Pancreas (tissue), 10 donors: ENCODE results near the gene CD33. TPM values are rescaled to one million over a fixed set of nuclear protein-coding genes. Genes with fewer than 3 reads are reported as not detected.
A peak's percentile ranks its signal among the peaks of the same experiment; 100 is the strongest.

Source experiments
- ATAC-seq, 4 donors: fragments of 200-7000 bp; cut with Tn5 transposase; one replicate each; pipeline versions ENCODE4 v1.8.0 to v1.9.1; 2020; ENCODE audit warnings: mild to moderate bottlenecking in 4 of 4, moderate library complexity in 4 of 4
- DNase-seq, 6 donors: peaks; one replicate each; pipeline ENCODE4 v3.0.0-alpha.2; 2020
- FAIRE-seq: peaks from 2 replicates; lab custom pipeline; 2012; peaks lifted over from hg19 to GRCh38; lab: Jason Lieb, UNC
- H3K27ac ChIP-seq, 4 donors: fragments of 200-600 bp; sonication (generic); 1 replicate in 3 of 4; 2 replicates in 1 of 4; pipeline versions ENCODE4 v1.5.0 to v1.8.0; 2020
- H3K27me3 ChIP-seq, 4 donors: fragments of 200-600 bp; one replicate each; pipeline ENCODE4 v1.8.0; 2021
- H3K36me3 ChIP-seq, 3 donors: fragments of 200-600 bp; sonication (generic) in 1 of 3; one replicate each; pipeline versions ENCODE4 v1.5.0 to v1.8.0; 2020 to 2021
- H3K4me1 ChIP-seq, 3 donors: fragments of 200-600 bp; one replicate each; pipeline ENCODE4 v1.8.0; 2021
- H3K4me3 ChIP-seq, 4 donors: fragments of 200-600 bp; sonication (generic) in 2 of 4; one replicate each; pipeline versions ENCODE4 v1.5.0 to v1.8.0; 2020 to 2021
- H3K9me3 ChIP-seq, 4 donors: fragments of 200-600 bp; one replicate each; pipeline ENCODE4 v1.8.0; 2021
- CTCF ChIP-seq, 4 donors: fragments of 200-600 bp; sonication (generic) in 3 of 4; IDR thresholded peaks; one replicate each; pipeline versions ENCODE4 v1.5.0 to v1.8.0; 2021; ENCODE audit warnings: antibody characterized with exemption in 4 of 4
- WGBS, 2 donors: extraction: QIAGEN DNeasy Blood & Tissue Kit; methylation state at CpG; one replicate each; pipeline ENCODE4 v1.1.7; 2013; 5-methylcytosine and 5-hydroxymethylcytosine counted together
- intact Hi-C, 3 donors: fragments of 100-400 bp; cut with DNase I; formaldehyde crosslinking; loops; one replicate each; pipeline versions ENCODE4 v1.11.1 to v1.14.2; 2022
- polyA plus RNA-seq, 2 donors: library from polyadenylated mRNA; stranded (reverse); fragments of 200-250 nt; gene quantifications; one replicate each; pipeline ENCODE4 v1.2.3, GENCODE V29; 2013
- total RNA-seq, 6 donors: library from RNA; stranded (reverse); fragmentation: NEBNext Ultra II Directional in 4 of 6; extraction: Animal tissue kit (Norgen Biotek cat#: 25700) in 4 of 6; gene quantifications; one replicate each; pipeline versions ENCODE4 v1.2.1 to v1.2.4, GENCODE V29; 2021 to 2023
- donor health status: healthy with polysubstance abuse.
- donor health status: DM: no; HTN: no; CAD: no; lungs with moderate emphysema.
- donor health status: DM: no; HTN: no; CAD: no.
- donor health status: control.
- donor health status: control.
- donor health status: Bipolar disorder and iron deficiency.
- donor health status: DM: yes; HTN: yes; CAD: no.
- donor health status: DM: no; HTN: no; CAD: no.
- donor health status: DM: no; HTN: no; CAD: no.
- donor health status: DM: yes; HTN: yes; CAD: no.

Gene CD33
- total and polyA plus RNA-seq, 8 donors = 0.28 to 6.3 (median 0.69) TPM

- Histone ChIP-seq H3K27me3 (peaks cover 0 to 10% (median 3%) of the 10 kb centered on the region in 4 donors), H3K27ac (no peak overlapping the region), H3K9me3 (no peaks in the 10 kb centered on the region), H3K4me1 (no peaks in the 10 kb centered on the region), H3K4me3 (no peak overlapping the region), H3K36me3 (no peaks in the 10 kb centered on the region)
- ATAC-seq (no peak), FAIRE-seq (no peak), DNase-seq (no peak)
- TF ChIP-seq CTCF (IDR thresholded peaks at IDR 0.05) = no peak
- 22 to 31% methylated on average over 2 of the region's 2 CpGs for WGBS, 2 donors
- intact Hi-C loops = no loop called here
Observed at GRCh38 chr19:51256155-51256625, 31.3 kb downstream of the CD33 start.

- intact Hi-C loops = no loop called here
- Histone ChIP-seq H3K4me1 (no peaks in the 10 kb centered on the region), H3K27me3 (peaks cover 0 to 19% (median 3%) of the 10 kb centered on the region in 4 donors), H3K9me3 (no peaks in the 10 kb centered on the region), H3K4me3 (no peak overlapping the region), H3K36me3 (no peaks in the 10 kb centered on the region), H3K27ac (no peak overlapping the region)
- WGBS, 2 donors = 57 to 60% methylated on average over 2 of the region's 2 CpGs
- FAIRE-seq (no peak), ATAC-seq (no peak), DNase-seq (no peak)
- no peak for TF ChIP-seq CTCF (IDR thresholded peaks at IDR 0.05)
Observed at GRCh38 chr19:51257471-51257870, 32.6 kb downstream of the CD33 start.

GRCh38 chr19:51258165-51259160 is 33.6 kb downstream of the CD33 start:
- Histone ChIP-seq H3K4me3 (no peak overlapping the region), H3K27me3 (peaks cover 0 to 19% (median 3%) of the 10 kb centered on the region in 4 donors), H3K36me3 (no peaks in the 10 kb centered on the region), H3K4me1 (no peaks in the 10 kb centered on the region), H3K27ac (no peak overlapping the region), H3K9me3 (no peaks in the 10 kb centered on the region)
- intact Hi-C loops = no loop called here
- TF ChIP-seq CTCF (IDR thresholded peaks at IDR 0.05) = no peak
- no peak for ATAC-seq
- WGBS, 2 donors = 50 to 52% methylated on average over 6 of the region's 6 CpGs
- no peak for DNase-seq
- no peak for FAIRE-seq

- Histone ChIP-seq H3K4me3 (no peak overlapping the region), H3K36me3 (no peaks in the 10 kb centered on the region), H3K27ac (no peak overlapping the region), H3K9me3 (no peaks in the 10 kb centered on the region), H3K4me1 (no peaks in the 10 kb centered on the region), H3K27me3 (peaks cover 0 to 19% (median 4%) of the 10 kb centered on the region in 4 donors)
- DNase-seq (peak in 1 of 6 donors; percentile 19), ATAC-seq (peak in 2 of 4 donors; percentile 51 to 68), FAIRE-seq (no peak)
- intact Hi-C loops = no loop called here
- WGBS, 2 donors = 20 to 25% methylated on average over 5 of the region's 5 CpGs
- TF ChIP-seq CTCF (IDR thresholded peaks at IDR 0.05) = peak; percentile 25 to 49 (median 38)
Observed at GRCh38 chr19:51259348-51260245, 34.7 kb downstream of the CD33 start.
